SK-N-SH (cell line): ENCODE results near the gene LRRFIP2. TPM values are rescaled to one million over a fixed set of nuclear protein-coding genes. Genes with fewer than 3 reads are reported as not detected.
A peak's percentile ranks its signal among the peaks of the same experiment; 100 is the strongest.

Source experiments
- CTCF ChIA-PET: fragments of 300-600, 350-600 bp; formaldehyde crosslinking; extraction: SDS; loops from one replicate; lab custom pipeline; 2021; lab: Yijun Ruan, JAX
- POLR2A ChIA-PET: fragments of 350-600 bp; sonication (Branson Sonifier 250); formaldehyde crosslinking; extraction: SDS; loops from one replicate; lab custom pipeline; 2020; ENCODE audit warnings: antibody characterized with exemption, inconsistent platforms; lab: Yijun Ruan, JAX
- DNase-seq: peaks from one replicate; pipeline ENCODE4 v3.0.0; 2012
- H2AFZ ChIP-seq: fragments of 200-600 bp; sonication (generic); 2 replicates; pipeline ENCODE4 v1.8.1; 2016; ENCODE audit warnings: antibody characterized with exemption, mild to moderate bottlenecking, low read depth
- H3F3A ChIP-seq: fragments of 200-600 bp; sonication (generic); replicated peaks from 2 replicates; pipeline ENCODE3; 2016; ENCODE audit warnings: antibody characterized with exemption, mild to moderate bottlenecking; ENCODE audit not compliant: insufficient read depth
- H3K27ac ChIP-seq, 2 experiments: fragments of 200-500 bp in 1 of 2; fragments of 200-600 bp in 1 of 2; sonication (Bioruptor generic) in 1 of 2; sonication (generic), shearing (Covaris generic) in 1 of 2; 2 replicates each; pipeline versions ENCODE4 v1.5.1 to v1.6.1; 2014 to 2016; ENCODE audit warnings: low read depth in 2 of 2, inconsistent platforms in 1 of 2, low read length in 1 of 2, mild to moderate bottlenecking in 1 of 2, mixed read lengths in 1 of 2
- H3K27me3 ChIP-seq: fragments of 200-600 bp; sonication (generic), shearing (Covaris generic); 2 replicates; pipeline ENCODE4 v1.6.1; 2016; ENCODE audit warnings: mixed run types; ENCODE audit not compliant: insufficient read depth
- H3K36me3 ChIP-seq, 2 experiments: fragments of 200-500 bp in 1 of 2; fragments of 200-600 bp in 1 of 2; sonication (Bioruptor generic) in 1 of 2; sonication (generic) in 1 of 2; replicated peaks in 1 of 2; 2 replicates each; pipeline versions ENCODE3 to v1.5.1; 2014 to 2016; ENCODE audit warnings: low read length in 1 of 2, mild to moderate bottlenecking in 1 of 2; ENCODE audit not compliant: insufficient read depth in 2 of 2, control insufficient read depth in 1 of 2
- H3K4me1 ChIP-seq, 2 experiments: fragments of 200-500 bp in 1 of 2; fragments of 200-600 bp in 1 of 2; sonication (Bioruptor generic) in 1 of 2; sonication (generic), shearing (Covaris generic) in 1 of 2; 2 replicates each; pipeline versions ENCODE4 v1.5.1 to v1.6.1; 2014 to 2016; ENCODE audit warnings: low read depth in 1 of 2, low read length in 1 of 2, mixed run types in 1 of 2; ENCODE audit not compliant: insufficient read depth in 2 of 2, control insufficient read depth in 1 of 2
- H3K4me2 ChIP-seq: fragments of 200-600 bp; sonication (generic), shearing (Covaris generic); 2 replicates; pipeline ENCODE4 v1.6.1; 2017; ENCODE audit warnings: mixed run types
- H3K4me3 ChIP-seq, 2 experiments: fragments of 200-500 bp in 1 of 2; fragments of 200-600 bp in 1 of 2; sonication (Bioruptor generic) in 1 of 2; sonication (generic), shearing (Covaris generic) in 1 of 2; 2 replicates each; pipeline versions ENCODE4 v1.5.1 to v1.8.1; 2014 to 2016; ENCODE audit warnings: low read depth in 2 of 2, inconsistent platforms in 1 of 2, low read length in 1 of 2, mild to moderate bottlenecking in 1 of 2, mixed read lengths in 1 of 2, moderate library complexity in 1 of 2
- H3K79me2 ChIP-seq: fragments of 200-600 bp; sonication (generic); 2 replicates; pipeline ENCODE4 v1.8.1; 2017; ENCODE audit warnings: mild to moderate bottlenecking; ENCODE audit not compliant: insufficient read depth
- H3K9ac ChIP-seq: fragments of 200-600 bp; sonication (generic); 2 replicates; pipeline ENCODE4 v1.6.1; 2017; ENCODE audit warnings: mixed run types
- H3K9me2 ChIP-seq: fragments of 200-600 bp; sonication (generic); 2 replicates; pipeline ENCODE4 v1.6.1; 2017; ENCODE audit warnings: mixed run types
- H3K9me3 ChIP-seq: fragments of 200-600 bp; sonication (generic); 2 replicates; pipeline ENCODE4 v1.6.1; 2017; ENCODE audit warnings: mixed run types, mild to moderate bottlenecking, moderate library complexity
- H4K20me1 ChIP-seq: fragments of 200-600 bp; sonication (generic); 2 replicates; pipeline ENCODE4 v1.6.1; 2017; ENCODE audit warnings: mild to moderate bottlenecking, mixed run types; ENCODE audit not compliant: insufficient read depth
- CHD2 ChIP-seq: fragments of 150-350 bp; IDR thresholded peaks from 2 replicates; pipeline ENCODE4 v1.6.1; 2018; ENCODE audit warnings: low read length; ENCODE audit not compliant: partially characterized antibody
- ELF1 ChIP-seq: IDR thresholded peaks from 2 replicates; pipeline ENCODE4 v1.4.0; 2012
- EP300 ChIP-seq, 2 experiments: IDR thresholded peaks; 2 replicates each; pipeline versions ENCODE4 v1.4.0 to v1.6.1; 2012; ENCODE audit warnings: borderline replicate concordance in 1 of 2, low read depth in 1 of 2, low read length in 1 of 2
- EZH2phosphoT487 ChIP-seq: fragments of 200-600 bp; sonication (generic); IDR thresholded peaks from 2 replicates; pipeline ENCODE4 v1.6.1; 2017; ENCODE audit warnings: low read depth, mixed run types, mild to moderate bottlenecking, antibody characterized with exemption, moderate library complexity, borderline replicate concordance
- FOXJ3 ChIP-seq: sonication (generic); formaldehyde crosslinking; IDR thresholded peaks from 2 replicates; pipeline ENCODE4 v1.5.1; 2020; ENCODE audit warnings: mild to moderate bottlenecking, missing genetic modification reagents
- MXI1 ChIP-seq: IDR thresholded peaks from 2 replicates; pipeline ENCODE4 v1.6.1; 2012; ENCODE audit warnings: mild to moderate bottlenecking, low read depth, low read length, improper control_type of control experiment
- NFIC ChIP-seq: IDR thresholded peaks from 2 replicates; pipeline ENCODE4 v1.4.0; 2012; ENCODE audit warnings: borderline replicate concordance
- NRF1 ChIP-seq: IDR thresholded peaks from 2 replicates; pipeline ENCODE4 v1.6.1; 2012; ENCODE audit warnings: low read depth, mild to moderate bottlenecking, low read length
- POLR2AphosphoS5 ChIP-seq: IDR thresholded peaks from 2 replicates; pipeline ENCODE4 v1.6.1; 2012; ENCODE audit warnings: low read depth, low read length
- SIN3A ChIP-seq: IDR thresholded peaks from 2 replicates; pipeline ENCODE4 v1.6.1; 2012; ENCODE audit warnings: low read depth, mild to moderate bottlenecking, low read length, moderate library complexity, borderline replicate concordance
- TEAD4 ChIP-seq: IDR thresholded peaks from 2 replicates; pipeline ENCODE4 v1.4.0; 2012; ENCODE audit warnings: mild to moderate bottlenecking, borderline replicate concordance; ENCODE audit not compliant: insufficient read depth
- WGBS: methylation state at CpG from one replicate; pipeline ENCODE4 v1.1.6; 2017; ENCODE audit warnings: low lambda C conversion rate; 5-methylcytosine and 5-hydroxymethylcytosine counted together
- polyA plus RNA-seq, 3 experiments: library from polyadenylated mRNA; depleted of rRNA; stranded (reverse); fragments of >200 nt; gene quantifications; 2 replicates each; pipeline ENCODE4 v1.2.3, GENCODE V29; 2012
- TF ChIP-seq, protein P1 (sequence below): IDR thresholded peaks from 2 replicates; pipeline ENCODE4 v1.4.0; 2012; ENCODE audit warnings: low read depth
- TF ChIP-seq, protein P2 (sequence below): fragments of 150-350 bp; IDR thresholded peaks from 2 replicates; pipeline ENCODE4 v1.6.1; 2017; ENCODE audit warnings: antibody characterized with exemption, low read length, low read depth, borderline replicate concordance

Gene LRRFIP2
- polyA plus RNA-seq, 1 of the 3 experiments (the other 2 are of a cell fraction): 27.2 TPM

DNA sequence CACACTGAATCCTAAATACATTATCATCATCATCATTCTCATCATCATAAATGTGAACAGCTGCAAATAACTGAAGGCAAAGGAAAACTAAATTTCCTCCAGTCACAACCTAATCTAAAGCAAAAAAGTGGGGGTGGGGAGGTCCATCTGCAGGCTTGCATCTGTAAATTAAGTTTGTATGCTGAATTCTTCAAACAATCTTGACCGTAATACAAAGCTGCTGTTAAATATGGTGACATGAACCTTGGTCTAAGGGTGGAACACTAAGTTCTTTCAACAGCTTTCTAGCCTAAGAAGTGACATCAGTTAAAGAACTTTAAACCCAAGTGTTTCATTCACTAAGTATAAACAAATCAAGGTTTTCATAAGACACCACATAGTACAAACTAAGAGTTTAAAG, 4.3 kb downstream of the LRRFIP2 start:
- no peak overlapping the region for H2AFZ ChIP-seq
- H3K4me1 ChIP-seq: peaks cover 9 to 23% of the 10 kb centered on the region in 2 experiments; a peak in 3 of 4 replicates
- H3K36me3 ChIP-seq: peaks cover 12 to 31% of the 10 kb centered on the region in 2 experiments
- no peak overlapping the region for H3K4me3 ChIP-seq
- CTCF ChIA-PET: no interaction called here
- H3K9me2 ChIP-seq: no peaks in the 10 kb centered on the region
- H3K9me3 ChIP-seq: no peaks in the 10 kb centered on the region
- H3K4me2 ChIP-seq: peak overlapping the region; percentile 39; the same call in 1 of the 2 replicates
- peaks cover 98% of the 10 kb centered on the region for H3K79me2 ChIP-seq
- peak overlapping the region; percentile 31 to 51; a peak in 3 of 4 replicates for H3K27ac ChIP-seq
- WGBS: 52% methylated on average over 1 of the region's 1 CpG
- TF ChIP-seq EP300 (IDR thresholded peaks at IDR 0.05; ENCODE audit: borderline replicate concordance in 1 of 2, low read depth in 1 of 2, low read length in 1 of 2) (peak in 1 of 2 experiments; percentile 17; a peak in 1 of 4 replicates), EZH2phosphoT487 (no peak), POLR2AphosphoS5 (0 out of 2 replicates have a peak, but pooled peaks have one; percentile 8), NFIC (no peak), FOXJ3 (CRISPR knock-in tag) (no peak)
- no peak for DNase-seq
- peak overlapping the region; percentile 16; the same call in 1 of the 2 replicates for H3K9ac ChIP-seq
- peaks cover 10% of the 10 kb centered on the region for H4K20me1 ChIP-seq
- peaks cover 16% of the 10 kb centered on the region for H3F3A ChIP-seq
- POLR2A ChIA-PET: no interaction called here
- no peaks in the 10 kb centered on the region for H3K27me3 ChIP-seq

DNA sequence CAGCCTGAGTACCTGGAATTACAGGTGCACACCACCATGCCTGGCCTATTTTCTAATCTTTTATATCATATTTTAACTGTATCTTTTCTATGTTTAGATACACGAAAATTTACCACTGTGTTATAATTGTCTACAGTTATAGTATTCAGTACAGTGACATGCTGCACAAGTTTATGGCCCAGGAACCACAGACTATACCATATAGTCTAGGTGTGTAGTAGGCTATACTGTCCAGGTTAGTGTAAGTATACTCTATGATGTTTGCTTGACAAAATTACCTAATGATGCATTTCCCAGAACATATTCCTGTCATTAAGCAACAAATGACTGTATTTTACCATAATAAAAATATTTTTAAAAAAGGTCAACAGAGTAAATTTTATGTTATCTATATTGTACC, 5.5 kb downstream of the LRRFIP2 start:
- H3K4me1 ChIP-seq: peaks cover 12 to 15% of the 10 kb centered on the region in 2 experiments; a peak in 3 of 4 replicates
- H4K20me1 ChIP-seq: peaks cover 3% of the 10 kb centered on the region
- 72% methylated on average over 1 of the region's 1 CpG for WGBS
- H3F3A ChIP-seq: peaks cover 16% of the 10 kb centered on the region
- H3K4me2 ChIP-seq: no peak overlapping the region
- no peaks in the 10 kb centered on the region for H3K27me3 ChIP-seq
- H3K36me3 ChIP-seq: peaks cover 12 to 40% of the 10 kb centered on the region in 2 experiments
- H2AFZ ChIP-seq: no peak overlapping the region
- no peak overlapping the region for H3K27ac ChIP-seq
- no peaks in the 10 kb centered on the region for H3K9me2 ChIP-seq
- H3K79me2 ChIP-seq: peaks cover 98% of the 10 kb centered on the region
- no peak overlapping the region for H3K4me3 ChIP-seq
- no peak for DNase-seq
- TF ChIP-seq ELF1: no peak
- TF ChIP-seq MXI1: no peak
- TF ChIP-seq TEAD4: no peak
- TF ChIP-seq CHD2: no peak
- no peak for TF ChIP-seq NRF1
- TF ChIP-seq SIN3A: no peak
- TF ChIP-seq, protein P1, sequence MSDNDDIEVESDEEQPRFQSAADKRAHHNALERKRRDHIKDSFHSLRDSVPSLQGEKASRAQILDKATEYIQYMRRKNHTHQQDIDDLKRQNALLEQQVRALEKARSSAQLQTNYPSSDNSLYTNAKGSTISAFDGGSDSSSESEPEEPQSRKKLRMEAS: no peak
- TF ChIP-seq, protein P2, sequence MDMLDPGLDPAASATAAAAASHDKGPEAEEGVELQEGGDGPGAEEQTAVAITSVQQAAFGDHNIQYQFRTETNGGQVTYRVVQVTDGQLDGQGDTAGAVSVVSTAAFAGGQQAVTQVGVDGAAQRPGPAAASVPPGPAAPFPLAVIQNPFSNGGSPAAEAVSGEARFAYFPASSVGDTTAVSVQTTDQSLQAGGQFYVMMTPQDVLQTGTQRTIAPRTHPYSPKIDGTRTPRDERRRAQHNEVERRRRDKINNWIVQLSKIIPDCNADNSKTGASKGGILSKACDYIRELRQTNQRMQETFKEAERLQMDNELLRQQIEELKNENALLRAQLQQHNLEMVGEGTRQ: no peak
- ChIA-PET POLR2A (no interaction called here), CTCF (no interaction called here)
- no peaks in the 10 kb centered on the region for H3K9me3 ChIP-seq
- no peak overlapping the region for H3K9ac ChIP-seq
